ENCODE measurements around the gene LDOC1.

DNA sequence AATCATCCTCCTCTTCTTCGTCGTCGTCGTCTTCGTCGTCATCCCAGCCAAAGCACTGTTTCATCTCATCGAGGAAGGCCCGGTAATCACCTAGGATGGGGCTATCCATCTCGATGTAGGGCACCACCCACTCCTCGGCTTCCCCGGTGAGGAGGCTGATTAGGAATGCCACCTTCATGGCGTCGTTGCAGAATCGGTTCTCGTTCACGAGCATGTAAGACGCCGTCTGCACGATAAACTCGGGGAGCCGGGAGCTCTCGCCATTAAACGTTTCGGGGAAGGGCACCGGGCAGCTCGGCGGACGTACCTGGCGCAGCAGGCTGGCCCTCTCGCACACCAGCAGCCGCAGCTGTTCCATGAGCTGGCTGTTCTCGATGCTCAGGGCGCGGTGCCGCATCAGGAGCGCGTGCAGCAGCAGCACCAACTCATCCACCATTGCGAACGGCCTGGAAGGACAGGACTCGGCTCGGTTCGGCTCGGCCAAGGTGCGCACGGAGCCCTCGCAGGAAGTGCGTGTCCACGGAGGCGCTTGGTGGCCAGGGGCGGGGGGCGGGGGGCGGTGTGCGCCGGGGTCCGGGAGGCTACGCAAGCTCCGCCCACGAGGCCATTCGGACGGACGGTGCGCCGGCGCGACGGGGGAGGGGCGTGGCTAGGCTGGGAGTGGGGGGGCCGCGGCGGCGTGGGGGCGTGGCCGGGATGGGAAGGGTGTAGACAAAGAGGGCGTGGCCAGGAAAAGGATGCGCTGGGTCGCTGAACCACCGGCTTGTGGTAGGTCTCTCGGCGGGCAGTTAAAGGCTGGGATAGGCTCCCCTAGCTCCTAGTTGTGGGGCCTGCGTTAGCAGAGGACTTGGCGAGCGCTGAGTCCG lies at the start of gene LDOC1:
- TF ChIP-seq, protein P1, sequence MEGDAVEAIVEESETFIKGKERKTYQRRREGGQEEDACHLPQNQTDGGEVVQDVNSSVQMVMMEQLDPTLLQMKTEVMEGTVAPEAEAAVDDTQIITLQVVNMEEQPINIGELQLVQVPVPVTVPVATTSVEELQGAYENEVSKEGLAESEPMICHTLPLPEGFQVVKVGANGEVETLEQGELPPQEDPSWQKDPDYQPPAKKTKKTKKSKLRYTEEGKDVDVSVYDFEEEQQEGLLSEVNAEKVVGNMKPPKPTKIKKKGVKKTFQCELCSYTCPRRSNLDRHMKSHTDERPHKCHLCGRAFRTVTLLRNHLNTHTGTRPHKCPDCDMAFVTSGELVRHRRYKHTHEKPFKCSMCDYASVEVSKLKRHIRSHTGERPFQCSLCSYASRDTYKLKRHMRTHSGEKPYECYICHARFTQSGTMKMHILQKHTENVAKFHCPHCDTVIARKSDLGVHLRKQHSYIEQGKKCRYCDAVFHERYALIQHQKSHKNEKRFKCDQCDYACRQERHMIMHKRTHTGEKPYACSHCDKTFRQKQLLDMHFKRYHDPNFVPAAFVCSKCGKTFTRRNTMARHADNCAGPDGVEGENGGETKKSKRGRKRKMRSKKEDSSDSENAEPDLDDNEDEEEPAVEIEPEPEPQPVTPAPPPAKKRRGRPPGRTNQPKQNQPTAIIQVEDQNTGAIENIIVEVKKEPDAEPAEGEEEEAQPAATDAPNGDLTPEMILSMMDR (optimal IDR thresholded peaks at IDR 0.05 in 1 of 3, IDR thresholded peaks at IDR 0.05 in 1 of 3, conservative IDR thresholded peaks at IDR 0.05 in 1 of 3; ENCODE audit: extremely low read depth in 1 of 3, insufficient read depth in 2 of 3, low read length in 3 of 3) = no peak
- no peak for TF ChIP-seq EZH2 (IDR thresholded peaks at IDR 0.05; ENCODE audit: low read length)
